IPS-NIHi7 (cell line): ENCODE data around the gene ALPP.
"Not testable (repeated sequence)": the region's sequence is repeated elsewhere in the genome, so short reads cannot be mapped to it uniquely, and the experiment has no call there.

Source experiments
- DNase-seq: peaks from one replicate; pipeline ENCODE4 v3.0.0; 2012; ENCODE audit warnings: mixed read lengths; ENCODE audit errors: extremely low spot score

Gene ALPP

DNA sequence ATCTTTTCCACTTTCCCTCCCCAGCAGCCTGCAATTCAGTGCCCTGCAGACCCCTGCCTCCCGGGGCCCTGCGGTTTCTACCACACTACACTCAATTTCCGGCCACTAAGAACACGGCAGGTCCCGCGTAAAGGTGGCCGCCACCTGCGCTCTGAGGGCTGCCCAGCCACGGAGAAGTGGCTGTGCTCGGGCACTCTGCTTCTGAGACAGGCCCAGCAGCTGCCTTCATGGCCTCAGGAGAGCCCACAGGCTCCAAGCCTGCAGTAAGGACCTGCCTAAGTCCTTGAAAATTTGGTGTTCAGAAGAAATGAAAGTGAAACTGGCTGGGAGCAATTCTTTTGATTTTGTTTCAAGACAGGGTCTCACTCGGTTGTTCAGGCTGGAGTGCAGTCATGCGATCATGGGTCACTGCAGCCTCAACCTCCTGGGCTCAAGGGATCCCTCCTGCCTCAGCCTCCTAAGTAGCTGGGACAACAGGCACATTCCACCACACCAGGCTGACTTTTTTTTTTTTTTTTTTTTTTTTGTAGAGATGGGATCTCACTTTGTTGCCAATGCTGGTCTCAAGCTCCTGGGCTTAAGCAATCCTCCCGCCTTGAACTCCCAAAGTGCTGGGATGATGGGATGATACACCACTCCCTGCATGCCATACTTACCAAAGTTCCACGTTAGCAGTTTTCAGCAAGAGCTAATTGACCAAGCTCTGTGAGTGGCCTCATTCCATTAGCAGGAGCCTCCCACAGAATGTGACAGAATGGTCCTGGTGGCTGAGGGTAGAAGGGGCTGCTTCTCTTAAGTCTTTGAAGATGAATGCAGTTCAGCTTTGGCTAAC lies 14.6 kb upstream of the ALPP start:
- no peak for DNase-seq

DNA sequence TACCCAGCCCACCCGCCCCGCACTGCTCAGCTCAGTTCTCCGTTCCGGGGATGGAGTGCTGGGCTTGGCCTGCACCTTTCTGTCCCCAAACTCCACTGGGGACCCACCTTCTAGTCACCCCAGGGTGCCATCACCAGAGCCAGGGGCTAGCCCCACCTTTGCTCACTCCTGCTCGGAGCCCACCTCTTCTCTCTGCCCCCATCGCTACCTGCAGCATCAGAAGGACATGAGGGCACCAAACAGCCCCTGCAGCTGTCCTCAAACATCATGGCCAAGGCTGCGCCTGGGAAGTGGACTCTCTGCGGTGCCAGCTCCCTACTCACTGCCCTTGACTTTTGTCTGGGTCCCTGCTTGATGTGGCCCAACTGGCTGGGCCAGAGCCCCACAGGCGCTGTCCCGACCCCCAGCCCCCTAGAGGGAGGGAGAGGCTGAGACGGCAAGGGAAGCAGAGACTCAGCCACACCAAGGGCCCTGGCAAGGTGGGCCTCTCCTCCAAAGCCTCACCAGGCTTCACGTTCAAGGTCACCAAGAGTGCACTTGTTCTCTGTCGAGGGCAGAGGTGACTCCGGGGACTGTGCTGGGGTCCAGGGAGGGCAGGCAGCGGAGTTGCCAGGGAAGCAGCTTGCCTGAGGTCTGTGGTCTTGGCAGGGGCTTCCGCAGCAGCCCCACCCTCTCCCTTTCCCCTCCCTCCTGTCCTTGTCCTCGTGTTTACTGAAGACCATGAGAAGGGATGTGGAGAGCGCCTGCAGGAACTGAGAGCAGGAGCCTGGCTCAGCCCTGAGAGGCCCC lies 13.6 kb upstream of the ALPP start:
- DNase-seq: not testable (repeated sequence)

DNA sequence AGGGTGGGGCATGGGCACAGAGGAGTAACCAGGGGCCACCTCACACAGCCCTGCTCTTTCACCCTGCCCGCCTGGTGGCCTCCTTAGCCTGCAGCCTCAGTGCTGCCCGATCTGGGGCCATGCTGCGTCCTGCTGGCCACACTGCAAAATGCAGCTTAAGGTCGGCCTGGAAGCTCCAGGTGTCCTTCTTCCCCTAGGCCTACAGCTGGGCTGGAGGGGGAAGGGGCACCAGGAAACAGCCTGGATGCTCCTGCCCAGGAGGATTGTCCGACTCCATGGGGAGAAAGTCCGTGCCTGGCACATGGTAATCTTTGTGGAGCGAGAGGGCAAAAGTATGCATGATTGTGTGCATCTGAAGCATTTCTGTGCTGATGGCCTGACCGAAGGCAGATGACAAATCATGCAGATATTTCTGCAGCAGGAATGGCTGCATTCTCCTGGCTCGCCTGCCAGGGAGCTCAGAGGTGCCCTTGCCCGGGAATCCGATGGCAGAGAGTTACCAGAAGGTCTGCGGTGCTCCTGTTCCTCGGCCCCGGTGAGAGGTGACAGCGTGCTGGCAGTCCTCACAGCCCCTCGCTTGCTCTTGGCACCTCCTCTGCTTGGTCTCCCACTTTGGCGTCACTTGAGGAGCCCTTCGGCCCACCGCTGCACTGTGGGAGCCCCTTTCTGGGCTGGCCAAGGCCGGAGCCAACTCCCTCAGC lies 12.8 kb upstream of the ALPP start:
- peak; percentile 79 for DNase-seq

DNA sequence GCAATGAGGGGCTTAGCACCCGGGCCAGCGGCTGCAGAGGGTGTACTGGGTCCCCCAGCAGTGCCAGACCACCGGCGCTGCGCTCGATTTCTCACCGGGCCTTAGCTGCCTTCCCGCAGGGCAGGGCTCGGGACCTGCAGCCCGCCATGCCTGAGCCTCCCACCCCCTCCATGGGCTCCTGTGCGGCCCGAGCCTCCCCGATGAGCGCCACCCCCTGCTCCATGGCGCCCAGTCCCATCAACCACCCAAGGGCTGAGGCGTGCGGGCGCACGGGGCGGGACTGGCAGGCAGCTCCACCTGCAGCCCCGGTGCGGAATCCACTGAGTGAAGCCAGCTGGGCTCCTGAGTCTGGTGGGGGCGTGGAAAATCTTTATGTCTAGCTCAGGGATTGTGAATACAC lies 12.1 kb upstream of the ALPP start:
- DNase-seq: not testable (repeated sequence)

DNA sequence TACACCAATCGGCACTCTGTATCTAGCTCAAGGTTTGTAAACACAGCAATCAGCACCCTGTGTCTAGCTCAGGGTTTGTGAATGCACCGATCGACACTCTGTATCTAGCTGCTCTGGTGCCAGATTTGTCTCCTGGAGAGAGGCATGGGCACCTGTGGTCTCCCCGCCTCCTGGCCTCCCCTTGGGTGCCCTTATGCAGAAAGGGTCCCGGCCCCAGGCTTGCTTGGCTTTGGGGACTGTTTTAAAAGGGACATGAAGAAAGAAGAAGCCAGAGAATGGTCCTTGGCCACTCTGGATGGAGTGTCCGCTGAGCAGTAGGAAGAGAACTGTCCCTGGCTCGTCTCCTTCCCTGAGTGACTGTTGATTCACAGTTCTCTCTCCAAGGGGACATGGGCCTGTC lies 11.5 kb upstream of the ALPP start:
- no peak for DNase-seq

DNA sequence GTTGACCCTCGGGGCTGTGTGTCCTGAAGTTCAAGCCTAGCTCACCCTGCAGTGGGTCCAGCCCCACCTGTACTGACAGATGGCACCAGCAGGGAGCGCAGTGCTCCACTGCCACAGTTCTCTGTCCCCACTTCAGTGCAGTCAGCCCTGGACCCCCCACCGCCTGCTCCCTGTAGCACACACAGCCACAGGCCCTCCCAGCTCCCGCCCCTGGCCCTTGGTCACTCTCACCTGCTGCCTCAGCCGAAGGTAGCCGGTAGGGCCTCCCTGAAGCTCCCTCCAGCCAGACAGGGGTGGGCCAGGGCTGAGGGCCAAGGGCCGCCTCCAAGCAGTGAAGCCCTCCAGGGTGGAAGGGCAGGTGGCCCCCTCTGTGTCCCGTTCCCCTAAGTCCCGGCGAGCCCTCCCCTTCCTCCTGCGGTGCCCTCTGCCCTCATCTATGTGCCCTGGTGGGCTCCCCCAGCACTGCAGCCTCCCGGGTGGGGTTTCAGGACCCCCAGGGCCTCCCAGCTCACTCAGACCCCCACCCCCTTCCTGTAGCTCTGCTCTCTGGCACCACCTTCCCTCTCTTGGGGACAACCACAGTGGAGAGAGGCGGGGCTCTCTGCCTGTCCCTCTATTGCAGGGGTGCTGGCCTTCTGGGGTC lies 10.8 kb upstream of the ALPP start:
- DNase-seq: peak; percentile 79

DNA sequence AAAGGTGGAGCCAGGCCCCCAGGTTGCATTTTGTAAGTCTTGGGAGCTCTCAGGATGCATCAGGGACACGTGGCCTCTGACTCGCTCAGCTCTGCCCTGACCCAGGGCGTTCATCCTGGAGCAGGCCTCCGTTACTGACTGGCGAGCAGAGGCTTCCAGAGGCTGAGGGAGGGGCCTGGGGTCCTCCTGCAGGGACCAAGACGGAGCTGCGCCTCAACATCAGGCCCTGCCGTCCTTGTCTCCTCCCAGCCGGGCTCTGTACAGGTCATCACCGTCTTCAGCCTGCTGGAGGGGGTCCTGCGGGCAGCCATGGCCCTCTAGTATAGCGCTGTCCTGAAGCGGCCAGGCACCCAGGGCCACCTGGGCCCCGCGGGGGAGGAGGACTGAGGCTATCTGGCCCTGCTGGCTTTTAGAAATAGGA lies 10.2 kb upstream of the ALPP start:
- no peak for DNase-seq

DNA sequence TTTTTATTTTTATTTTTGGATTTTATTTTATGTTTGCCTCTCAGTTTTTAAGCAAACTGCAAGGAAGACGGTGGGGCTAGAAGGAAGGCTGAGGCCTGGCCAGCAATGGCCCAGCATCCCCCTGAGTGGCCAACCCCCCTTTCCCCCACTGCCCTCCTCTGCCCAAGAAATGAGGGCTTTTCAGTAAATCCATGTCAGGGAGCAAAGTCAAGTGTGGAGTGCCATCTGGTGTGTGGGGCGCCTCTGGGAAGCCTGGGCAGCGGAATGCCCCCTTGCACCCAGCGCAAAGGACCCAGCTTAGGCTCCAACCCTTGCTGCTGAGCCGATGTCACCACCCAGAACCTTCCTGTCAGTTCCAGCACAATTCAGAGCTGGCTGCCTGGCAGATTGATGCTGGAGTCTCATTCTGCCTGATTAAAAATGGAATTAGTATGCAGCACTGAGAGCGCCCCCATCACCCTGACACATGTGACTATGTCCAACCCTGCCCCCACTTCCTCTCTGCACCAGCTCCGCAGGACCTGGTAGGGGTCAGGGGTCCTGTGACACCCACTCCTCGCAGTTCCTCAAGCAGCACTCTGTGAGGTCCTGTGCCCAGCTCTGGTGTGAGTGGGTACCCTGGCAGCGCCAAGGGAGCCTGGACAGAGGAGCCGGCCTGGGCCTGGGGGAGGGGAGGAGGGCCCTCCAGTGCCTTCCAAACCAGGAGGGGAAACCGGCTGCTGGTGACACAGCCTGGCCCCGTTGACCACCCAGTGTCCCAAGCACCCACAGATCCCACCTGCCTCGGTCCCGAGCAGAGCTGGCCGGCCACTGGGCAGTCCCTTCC lies 9.2 kb upstream of the ALPP start:
- DNase-seq: no peak

DNA sequence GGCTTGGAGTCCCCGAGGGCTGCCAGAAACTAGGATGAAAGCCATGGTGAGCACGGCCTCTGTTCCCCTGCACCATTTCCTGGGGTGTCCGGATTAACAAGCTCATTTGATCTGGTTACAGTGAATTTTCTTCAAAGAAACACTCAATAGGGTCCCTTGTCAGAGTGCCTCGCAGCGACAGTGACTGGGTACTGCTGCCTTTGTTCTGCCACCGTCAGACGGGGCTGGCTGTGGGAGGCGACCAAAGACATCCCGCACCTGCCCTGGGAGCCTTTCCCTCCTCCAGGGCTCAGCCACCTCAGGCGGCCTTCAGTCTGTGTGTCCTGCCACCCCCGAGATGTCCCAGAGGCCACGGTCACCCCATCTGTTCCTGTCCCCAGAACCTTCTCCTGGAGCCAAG lies 8.5 kb upstream of the ALPP start:
- DNase-seq: not testable (repeated sequence)

DNA sequence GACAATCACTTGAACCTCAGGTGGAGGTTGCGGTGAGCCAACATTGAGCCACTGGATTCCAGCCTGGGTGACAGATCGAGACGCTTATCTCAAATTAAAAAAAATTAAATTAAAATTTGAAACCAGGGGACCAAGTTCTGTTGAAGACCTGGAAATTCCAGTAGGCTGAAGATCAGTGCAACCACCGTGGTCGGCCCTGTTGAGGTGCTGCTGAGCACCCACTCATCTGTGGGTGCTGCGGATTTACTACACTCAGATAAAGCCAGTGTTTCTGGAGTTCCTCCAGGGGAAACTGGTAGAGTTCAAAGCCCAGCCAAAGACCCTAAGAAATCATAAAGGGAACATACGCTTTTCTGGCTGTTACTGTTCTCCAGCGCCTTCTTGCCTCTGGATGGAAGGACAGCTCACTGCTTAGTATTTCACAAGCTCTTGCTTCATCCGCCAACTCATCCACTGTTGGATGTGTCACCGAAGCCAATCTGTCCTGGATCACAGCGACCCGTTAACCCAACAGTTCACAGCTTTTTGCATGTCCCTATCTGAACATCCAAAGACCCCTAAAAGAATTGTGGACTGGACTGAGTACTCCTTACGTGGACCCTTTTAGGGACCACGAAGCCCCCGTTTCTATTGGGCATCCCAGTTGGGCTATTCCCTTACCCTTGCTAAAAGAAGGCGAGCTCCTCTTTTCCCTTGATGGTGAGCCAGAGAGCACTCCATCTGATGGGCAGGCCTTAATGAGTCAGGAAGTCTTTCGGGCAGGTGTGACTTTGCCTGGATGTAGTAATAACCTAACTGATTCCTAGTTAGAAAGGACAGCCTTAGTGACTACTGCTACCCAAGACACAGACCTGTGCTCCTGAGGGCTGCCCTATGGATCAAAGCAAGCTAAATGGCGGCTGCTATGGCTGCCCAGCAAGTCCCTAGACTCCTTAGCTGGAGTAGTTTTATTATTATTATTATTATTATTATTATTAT lies 6.0 kb upstream of the ALPP start:
- no peak for DNase-seq

DNA sequence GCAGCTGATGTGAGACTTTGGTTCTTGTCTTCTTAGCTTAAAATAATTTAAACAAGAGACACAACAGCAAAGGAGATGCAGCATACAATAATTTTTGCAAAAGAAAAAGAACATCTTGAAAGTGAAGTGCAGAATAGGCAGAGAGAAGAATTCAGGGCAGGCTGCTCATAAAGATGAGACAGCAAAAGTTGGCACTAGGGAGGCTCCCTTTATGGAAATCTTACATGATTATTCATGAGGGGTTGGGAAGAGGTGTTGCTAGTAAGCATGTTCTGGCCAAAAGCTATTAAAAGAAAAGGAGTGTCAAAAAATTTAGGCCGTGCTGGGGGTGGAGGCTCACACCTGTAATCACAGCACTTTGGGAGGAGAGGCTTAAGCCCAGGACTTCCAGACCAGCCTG lies 4.2 kb upstream of the ALPP start:
- no peak for DNase-seq

DNA sequence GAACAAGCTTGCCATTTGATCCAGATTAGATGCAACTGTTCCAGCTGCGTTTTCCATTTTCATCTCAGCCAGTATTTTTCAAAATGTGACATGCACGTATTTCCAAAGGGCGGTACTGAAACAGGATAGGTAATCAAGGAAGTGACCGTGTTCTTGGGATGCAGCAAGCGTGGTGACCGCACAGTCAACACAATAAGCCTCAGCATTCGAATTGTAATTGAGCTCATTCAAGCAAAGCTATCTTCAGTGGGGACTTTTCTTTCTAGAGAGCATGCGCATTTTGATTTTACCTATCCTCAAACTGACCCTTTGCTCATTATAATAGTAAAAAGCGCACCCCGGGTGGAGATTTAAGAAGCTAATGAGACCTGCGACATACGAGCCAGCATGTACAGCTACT lies 3.4 kb upstream of the ALPP start:
- DNase-seq: no peak

DNA sequence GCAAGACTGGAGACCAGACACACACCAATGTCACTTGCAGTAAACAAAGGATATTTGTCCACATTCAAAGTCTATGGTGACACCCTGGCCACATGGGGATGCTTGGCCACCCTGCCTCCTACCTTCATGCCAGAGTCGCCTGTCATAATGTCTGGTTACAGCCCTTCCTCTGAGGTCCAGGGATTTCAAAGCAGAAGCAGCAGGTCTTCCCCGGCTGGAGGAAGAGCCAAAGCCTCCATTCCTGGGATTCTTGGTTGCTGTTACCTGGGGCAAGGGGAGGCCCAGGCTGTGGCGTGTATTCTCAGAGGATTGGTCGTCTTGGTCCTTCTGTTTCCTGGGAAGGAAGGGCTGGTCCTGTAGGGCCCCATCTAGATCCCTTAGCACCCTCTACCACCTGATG lies 2.3 kb upstream of the ALPP start:
- DNase-seq: no peak

DNA sequence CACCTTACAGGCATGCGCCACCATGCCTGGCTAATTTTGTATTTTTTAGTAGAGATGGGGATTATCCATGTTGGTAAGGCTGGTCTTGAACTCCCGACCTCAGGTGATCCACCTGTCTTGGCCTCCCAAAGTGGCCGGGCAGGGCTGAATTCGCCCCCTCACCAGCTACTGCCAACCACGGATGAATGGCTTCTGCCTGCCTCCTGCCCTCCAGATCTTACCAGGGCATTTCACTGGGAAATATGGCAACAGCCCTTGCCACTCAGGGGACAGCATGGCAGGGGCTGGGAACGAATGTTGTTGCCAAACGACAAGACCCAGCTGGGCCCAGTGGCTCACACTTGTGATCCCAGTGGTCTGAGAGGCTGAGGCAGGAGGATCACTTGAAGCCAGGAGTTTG lies 1.8 kb upstream of the ALPP start:
- no peak for DNase-seq

DNA sequence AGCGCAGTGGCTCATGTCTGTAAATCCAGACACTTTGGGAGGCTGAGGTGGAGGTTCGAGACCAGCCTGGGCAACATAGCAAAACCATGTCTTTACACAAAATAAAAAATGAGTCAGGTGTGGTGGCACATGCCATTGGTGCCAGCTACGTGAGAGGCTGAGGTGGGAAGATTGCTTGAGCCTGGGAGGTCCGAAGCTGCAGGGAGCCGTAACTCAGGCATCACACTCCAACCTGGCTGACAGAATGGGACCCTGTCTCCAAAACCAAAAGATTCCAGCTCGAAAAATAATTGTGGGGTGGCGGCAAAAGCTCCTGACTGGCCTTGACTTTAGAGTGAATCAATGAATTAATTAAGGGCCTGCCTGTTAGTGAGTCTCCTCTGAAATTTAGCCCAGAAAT lies 1.2 kb upstream of the ALPP start:
- no peak for DNase-seq

DNA sequence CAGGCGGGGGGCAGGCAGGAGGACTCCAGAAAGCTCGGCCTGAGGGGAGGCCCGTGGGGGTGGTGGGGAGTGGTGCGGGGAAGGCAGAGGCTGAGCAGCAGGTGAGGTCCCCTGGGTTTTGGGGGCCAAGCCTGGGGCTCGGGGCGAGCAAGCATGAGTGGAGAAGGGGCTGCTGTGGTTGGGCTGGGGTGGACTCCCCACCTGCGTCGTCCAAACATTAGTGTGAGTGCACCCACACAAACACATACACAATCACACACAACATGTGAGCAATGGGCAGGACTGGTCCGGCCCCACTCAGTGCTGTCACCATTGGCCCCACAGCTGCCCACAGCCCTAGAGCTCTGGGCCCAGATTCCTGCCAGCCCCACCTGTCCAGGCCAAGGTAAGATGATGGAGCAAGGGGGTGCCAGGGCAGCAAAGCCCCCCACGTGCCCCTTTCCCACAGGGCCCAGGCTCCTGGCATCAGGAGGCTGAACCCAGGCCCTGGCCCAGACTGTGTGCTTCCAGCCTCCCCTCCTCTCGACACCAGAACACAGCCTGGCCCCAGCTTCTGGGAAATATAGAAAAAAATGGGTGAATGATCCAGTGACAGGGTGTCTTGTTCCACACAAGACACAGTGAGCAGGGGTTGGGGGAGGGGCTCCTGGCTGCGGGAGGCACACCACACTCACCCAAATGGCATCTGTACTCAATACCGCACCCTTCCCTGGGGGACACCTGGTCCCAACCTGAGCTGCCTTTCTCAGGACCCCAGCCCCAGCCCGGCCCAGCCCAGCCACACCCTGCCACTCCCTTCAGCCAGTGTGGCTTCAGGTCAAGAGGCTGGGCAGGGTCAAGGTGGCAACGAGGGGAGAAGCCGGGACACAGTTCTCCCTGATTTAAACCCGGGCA lies 463 bp upstream of the ALPP start:
- no peak for DNase-seq

DNA sequence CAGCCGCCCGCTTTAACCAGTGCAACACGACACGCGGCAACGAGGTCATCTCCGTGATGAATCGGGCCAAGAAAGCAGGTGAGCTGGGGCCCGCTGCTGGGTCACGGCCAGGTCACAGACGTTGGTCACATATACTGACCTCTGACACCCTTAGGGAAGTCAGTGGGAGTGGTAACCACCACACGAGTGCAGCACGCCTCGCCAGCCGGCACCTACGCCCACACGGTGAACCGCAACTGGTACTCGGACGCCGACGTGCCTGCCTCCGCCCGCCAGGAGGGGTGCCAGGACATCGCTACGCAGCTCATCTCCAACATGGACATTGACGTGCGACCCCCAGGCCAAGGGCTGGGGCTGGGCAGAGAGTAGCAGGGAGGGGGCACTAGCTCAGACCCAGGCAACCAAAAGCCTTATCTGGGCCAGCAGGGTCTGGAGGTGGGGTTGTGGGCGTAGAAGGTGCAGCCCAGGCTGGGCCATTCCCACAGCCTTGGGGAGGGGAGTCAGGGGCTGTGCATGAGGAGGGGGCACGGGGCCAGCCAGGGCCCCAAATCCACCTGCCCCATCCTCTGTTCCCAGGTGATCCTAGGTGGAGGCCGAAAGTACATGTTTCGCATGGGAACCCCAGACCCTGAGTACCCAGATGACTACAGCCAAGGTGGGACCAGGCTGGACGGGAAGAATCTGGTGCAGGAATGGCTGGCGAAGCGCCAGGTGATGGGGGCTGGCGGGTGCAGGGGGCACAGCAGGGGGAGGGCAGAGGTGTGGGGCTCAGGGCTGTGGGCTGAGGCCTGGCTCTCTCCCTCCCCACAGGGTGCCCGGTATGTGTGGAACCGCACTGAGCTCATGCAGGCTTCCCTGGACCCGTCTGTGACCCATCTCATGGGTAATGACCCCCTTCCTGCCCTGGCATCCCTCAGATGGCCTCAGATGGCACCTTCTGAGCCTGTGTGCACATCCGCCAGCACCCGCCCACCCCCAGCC lies 1.3 kb downstream of the ALPP start:
- not testable (repeated sequence) for DNase-seq
